GM10847 (cell line): Measurements from ENCODE around the gene WNT2.

ENCODE experiments used
- POLR2A ChIP-seq: IDR thresholded peaks from 2 replicates; pipeline ENCODE4 v1.6.1; 2011; ENCODE audit not compliant: insufficient read length; ENCODE audit errors: extremely low read depth

WNT2 gene

GRCh38 chr7:117323305-117323850 is 520 bp upstream of the WNT2 start:
- TF ChIP-seq POLR2A = no peak

GRCh38 chr7:117320523-117320922 is 2.3 kb downstream of the WNT2 start:
- no peak for TF ChIP-seq POLR2A

- no peak for TF ChIP-seq POLR2A
Observed at GRCh38 chr7:117319181-117319580, 3.7 kb downstream of the WNT2 start.

- TF ChIP-seq POLR2A = no peak
Observed at GRCh38 chr7:117313582-117313981, 9.3 kb downstream of the WNT2 start.

- TF ChIP-seq POLR2A = no peak
Observed at GRCh38 chr7:117312593-117313580, 10.0 kb downstream of the WNT2 start.

- TF ChIP-seq POLR2A = no peak
Observed at GRCh38 chr7:117308891-117309290, 14.0 kb downstream of the WNT2 start.

- TF ChIP-seq POLR2A = no peak
Observed at GRCh38 chr7:117302396-117302795, 20.5 kb downstream of the WNT2 start.

- no peak for TF ChIP-seq POLR2A
Observed at GRCh38 chr7:117297606-117298005, 25.3 kb downstream of the WNT2 start.

GRCh38 chr7:117296066-117296465 is 26.8 kb downstream of the WNT2 start:
- TF ChIP-seq POLR2A = no peak

- TF ChIP-seq POLR2A = no peak
Observed at GRCh38 chr7:117285826-117286225, 37.0 kb downstream of the WNT2 start.

GRCh38 chr7:117284692-117285091 is 38.2 kb downstream of the WNT2 start:
- TF ChIP-seq POLR2A = no peak

- no peak for TF ChIP-seq POLR2A
Observed at GRCh38 chr7:117283779-117284178, 39.1 kb downstream of the WNT2 start.

- TF ChIP-seq POLR2A = no peak
Observed at GRCh38 chr7:117283371-117283770, 39.5 kb downstream of the WNT2 start.

- no peak for TF ChIP-seq POLR2A
Observed at GRCh38 chr7:117282239-117282812, 40.5 kb downstream of the WNT2 start.

- TF ChIP-seq POLR2A = no peak
Observed at GRCh38 chr7:117281562-117281961, 41.3 kb downstream of the WNT2 start.

GRCh38 chr7:117279931-117280557 is 42.8 kb downstream of the WNT2 start:
- no peak for TF ChIP-seq POLR2A

GRCh38 chr7:117279203-117279602 is 43.7 kb downstream of the WNT2 start:
- no peak for TF ChIP-seq POLR2A
